GM12878 (cell line): Measurements from ENCODE around the gene ITPKB. TPM values are rescaled to one million over a fixed set of nuclear protein-coding genes. Genes with fewer than 3 reads are reported as not detected.

ENCODE experiments used
- ATAC-seq: fragments of 200-7000 bp; cut with Tn5 transposase; 3 replicates; pipeline ENCODE4 v1.9.1; 2020; ENCODE audit warnings: mild to moderate bottlenecking, moderate library complexity
- BruUV-seq: library from RNA; stranded (reverse); fragments of 400-500 nt; replicated peaks from 2 replicates; lab custom pipeline; 2021; lab: Mats Ljungman, UMichigan
- CTCF ChIA-PET: fragments of 300-600 bp; sonication (Branson Sonifier 250); formaldehyde crosslinking; extraction: SDS; loops from one replicate; lab custom pipeline; 2021; ENCODE audit warnings: inconsistent platforms; lab: Yijun Ruan, JAX
- POLR2A ChIA-PET: fragments of 350-600 bp; formaldehyde crosslinking; extraction: SDS; loops from one replicate; lab custom pipeline; 2021; ENCODE audit warnings: inconsistent platforms; lab: Charles Lee
- RAD21 ChIA-PET: fragments of 300-600 bp; sonication (Branson Sonifier 250); formaldehyde crosslinking; loops from one replicate; lab custom pipeline; 2023; ENCODE audit warnings: antibody characterized with exemption; ENCODE audit not compliant: unreplicated experiment; lab: Charles Lee
- SMC1A ChIA-PET: fragments of 300-600 bp; sonication (Branson Sonifier 250); formaldehyde crosslinking; loops from one replicate; lab custom pipeline; 2023; ENCODE audit not compliant: unreplicated experiment, uncharacterized antibody; lab: Charles Lee
- DNase-seq: peaks from one replicate; pipeline ENCODE4 v3.0.0-alpha.2; 2011; ENCODE audit warnings: low read depth, low spot score
- FAIRE-seq: peaks from 3 replicates; lab custom pipeline; 2011; peaks lifted over from hg19 to GRCh38; lab: Jason Lieb, UNC
- H2AFZ ChIP-seq: 2 replicates; pipeline ENCODE4 v1.6.0; 2011; ENCODE audit warnings: low read depth, low read length, control low read depth; ENCODE audit not compliant: control insufficient read depth
- H3K27ac ChIP-seq: 2 replicates; pipeline ENCODE4 v1.5.1; 2011; ENCODE audit warnings: control low read depth; ENCODE audit not compliant: control insufficient read depth, insufficient read depth
- H3K27me3 ChIP-seq, 2 experiments: replicated peaks in 1 of 2; 2 replicates each; pipeline versions ENCODE4 v1.6.0 to v1.6.1; 2011; ENCODE audit warnings: low read length in 1 of 2; ENCODE audit not compliant: control insufficient read depth in 2 of 2, insufficient read depth in 2 of 2
- H3K36me3 ChIP-seq, 2 experiments: 2 replicates each; pipeline ENCODE4 v1.5.1; 2011; ENCODE audit warnings: low read length in 1 of 2; ENCODE audit not compliant: control insufficient read depth in 2 of 2, insufficient read depth in 2 of 2
- H3K4me1 ChIP-seq: 2 replicates; pipeline ENCODE4 v1.6.1; 2011; ENCODE audit warnings: mild to moderate bottlenecking, low read length, moderate library complexity, mixed read lengths; ENCODE audit not compliant: control insufficient read depth, insufficient read depth
- H3K4me2 ChIP-seq: 2 replicates; pipeline ENCODE4 v1.6.0; 2011; ENCODE audit warnings: control low read depth; ENCODE audit not compliant: control insufficient read depth, insufficient read depth
- H3K4me3 ChIP-seq: fragments of 200-600 bp; sonication (generic); 2 replicates; pipeline ENCODE4 v1.5.1; 2016
- H3K79me2 ChIP-seq: 2 replicates; pipeline ENCODE4 v1.6.0; 2011; ENCODE audit warnings: low read length; ENCODE audit not compliant: control insufficient read depth, insufficient read depth
- H3K9ac ChIP-seq: 2 replicates; pipeline ENCODE4 v1.8.0; 2011; ENCODE audit warnings: low read length, control low read depth, mixed read lengths; ENCODE audit not compliant: control insufficient read depth, insufficient read depth
- H3K9me3 ChIP-seq: replicated peaks from 3 replicates; pipeline ENCODE4 v1.5.1; 2011; ENCODE audit warnings: mild to moderate bottlenecking, low read length; ENCODE audit not compliant: control insufficient read depth, insufficient read depth
- H4K20me1 ChIP-seq: 2 replicates; pipeline ENCODE4 v1.6.0; 2011; ENCODE audit not compliant: control insufficient read depth, insufficient read depth
- CHD4 ChIP-seq: fragments of 200-600 bp; sonication (generic); IDR thresholded peaks from 2 replicates; pipeline ENCODE4 v1.6.1; 2016; ENCODE audit warnings: mild to moderate bottlenecking
- JUND ChIP-seq: IDR thresholded peaks from 2 replicates; pipeline ENCODE4 v1.6.1; 2012; ENCODE audit warnings: low read depth, mild to moderate bottlenecking, low read length, improper control_type of control experiment, moderate library complexity
- KAT2A ChIP-seq: conservative IDR thresholded peaks from 2 replicates; pipeline ENCODE4 v1.6.1; 2011; ENCODE audit warnings: low read depth, low read length; ENCODE audit not compliant: control insufficient read depth
- POLR2AphosphoS5 ChIP-seq: IDR thresholded peaks from 2 replicates; pipeline ENCODE4 v1.6.1; 2011; ENCODE audit warnings: mild to moderate bottlenecking, low read length, inconsistent platforms
- USF1 ChIP-seq: IDR thresholded peaks from 2 replicates; pipeline ENCODE4 v1.6.1; 2011; ENCODE audit warnings: borderline replicate concordance, low read depth, mild to moderate bottlenecking, moderate library complexity, mixed read lengths, low read length; ENCODE audit not compliant: insufficient read depth; ENCODE audit errors: extremely low read length
- ZBTB40 ChIP-seq: fragments of 450-650 bp; IDR thresholded peaks from 2 replicates; pipeline ENCODE4 v1.6.1; 2016; ENCODE audit warnings: mild to moderate bottlenecking, moderate library complexity, borderline replicate concordance
- ZSCAN29 ChIP-seq: fragments of 450-650 bp; IDR thresholded peaks from 2 replicates; pipeline ENCODE4 v1.6.1; 2017; ENCODE audit warnings: mild to moderate bottlenecking, moderate library complexity
- WGBS: methylation state at CpG from one replicate; pipeline ENCODE4 v1.1.6; 2016; ENCODE audit warnings: low lambda C conversion rate; ENCODE audit not compliant: insufficient replicate concordance, insufficient coverage; ENCODE audit errors: missing lambda C conversion rate; 5-methylcytosine and 5-hydroxymethylcytosine counted together
- in situ Hi-C: fragments of 300-500 bp; cut with MboI; formaldehyde crosslinking; loops from 9 replicates; pipeline ENCODE4 v1.14.3; 2018; ENCODE audit warnings: mixed read lengths
- intact Hi-C: fragments of 100-400 bp; cut with micrococcal nuclease; formaldehyde crosslinking; loops from one replicate; pipeline ENCODE4 v1.14.2; 2022; ENCODE audit not compliant: unreplicated experiment
- polyA plus RNA-seq, 11 experiments: library from polyadenylated mRNA; depleted of rRNA in 4 of 11; unstranded in 6 of 11; stranded (reverse) in 5 of 11; fragments of >200 nt; fragmentation: Nextera tagmentation in 4 of 11; fragmentation: Illumina TruSeq in 1 of 11; extraction: Ambion mirVana in 4 of 11; extraction: Trizol in 1 of 11; gene quantifications; 1 replicate in 1 of 11; 2 replicates in 10 of 11; pipeline versions ENCODE4 v1.2.1 to v1.2.3, GENCODE V29; 2011 to 2016; ENCODE audit warnings: inconsistent platforms in 2 of 11, missing spikeins in 2 of 11, low read depth in 1 of 11
- total RNA-seq, 4 experiments: library from RNA; depleted of rRNA in 3 of 4; stranded (reverse); fragments of >200 nt in 3 of 4; fragmentation: Illumina TruSeq in 1 of 4; extraction: Trizol in 1 of 4; gene quantifications; 2 replicates each; pipeline versions ENCODE4 v1.2.1 to v1.2.3, GENCODE V29; 2013 to 2021
- TF ChIP-seq, protein P1 (sequence below): fragments of 450-650 bp; IDR thresholded peaks from 2 replicates; pipeline ENCODE4 v1.6.1; 2017; ENCODE audit warnings: mild to moderate bottlenecking, moderate library complexity
- TF ChIP-seq, protein P2 (sequence below): fragments of 450-650 bp; IDR thresholded peaks from 2 replicates; pipeline ENCODE4 v1.6.1; 2017; ENCODE audit warnings: mild to moderate bottlenecking, low read depth, inconsistent platforms; ENCODE audit not compliant: poor library complexity, severe bottlenecking
- TF ChIP-seq, protein P3 (sequence below): fragments of 450-650 bp; conservative IDR thresholded peaks from 2 replicates; pipeline ENCODE4 v1.6.1; 2017; ENCODE audit warnings: mild to moderate bottlenecking, moderate library complexity

The ITPKB gene
- total and polyA plus RNA-seq, 10 of the 15 experiments (the other 5 are each of a cell fraction or from before 2014, with no cell fraction given) = 1.3 to 38.7 (median 12.9) TPM

DNA sequence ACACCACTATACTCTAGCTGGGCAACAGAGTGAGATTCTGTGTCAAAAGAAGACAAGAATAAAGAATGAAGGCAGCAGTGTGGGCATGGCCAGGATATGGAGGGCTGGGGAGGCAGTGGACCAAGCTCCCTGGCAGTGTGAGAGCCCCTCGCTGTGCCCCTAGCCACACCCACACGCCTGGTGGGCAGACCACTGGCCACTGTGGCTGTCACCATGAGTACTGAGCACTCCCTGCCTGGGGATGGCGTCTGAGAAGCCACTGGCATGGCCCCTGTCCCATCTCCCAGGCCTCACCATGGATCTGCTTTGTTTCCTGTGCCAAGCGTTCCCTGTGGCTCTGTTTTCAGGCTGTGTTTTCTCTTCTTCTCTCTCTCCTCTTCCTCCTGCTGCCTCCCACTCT is 138.8 kb downstream of the ITPKB start:
- Histone ChIP-seq H2AFZ (no peak overlapping the region), H3K9me3 (no peaks in the 10 kb centered on the region; the same call in 2 of the 3 replicates)
- CTCF ChIA-PET = interaction anchor here (0.8 kb wide), 1 partner anchor 8 kb away, joined by 3 read pairs; no protein-coding TSS in a partner anchor
- TF ChIP-seq POLR2AphosphoS5 = no peak
- TF ChIP-seq CHD4 = no peak
- TF ChIP-seq, protein P1, sequence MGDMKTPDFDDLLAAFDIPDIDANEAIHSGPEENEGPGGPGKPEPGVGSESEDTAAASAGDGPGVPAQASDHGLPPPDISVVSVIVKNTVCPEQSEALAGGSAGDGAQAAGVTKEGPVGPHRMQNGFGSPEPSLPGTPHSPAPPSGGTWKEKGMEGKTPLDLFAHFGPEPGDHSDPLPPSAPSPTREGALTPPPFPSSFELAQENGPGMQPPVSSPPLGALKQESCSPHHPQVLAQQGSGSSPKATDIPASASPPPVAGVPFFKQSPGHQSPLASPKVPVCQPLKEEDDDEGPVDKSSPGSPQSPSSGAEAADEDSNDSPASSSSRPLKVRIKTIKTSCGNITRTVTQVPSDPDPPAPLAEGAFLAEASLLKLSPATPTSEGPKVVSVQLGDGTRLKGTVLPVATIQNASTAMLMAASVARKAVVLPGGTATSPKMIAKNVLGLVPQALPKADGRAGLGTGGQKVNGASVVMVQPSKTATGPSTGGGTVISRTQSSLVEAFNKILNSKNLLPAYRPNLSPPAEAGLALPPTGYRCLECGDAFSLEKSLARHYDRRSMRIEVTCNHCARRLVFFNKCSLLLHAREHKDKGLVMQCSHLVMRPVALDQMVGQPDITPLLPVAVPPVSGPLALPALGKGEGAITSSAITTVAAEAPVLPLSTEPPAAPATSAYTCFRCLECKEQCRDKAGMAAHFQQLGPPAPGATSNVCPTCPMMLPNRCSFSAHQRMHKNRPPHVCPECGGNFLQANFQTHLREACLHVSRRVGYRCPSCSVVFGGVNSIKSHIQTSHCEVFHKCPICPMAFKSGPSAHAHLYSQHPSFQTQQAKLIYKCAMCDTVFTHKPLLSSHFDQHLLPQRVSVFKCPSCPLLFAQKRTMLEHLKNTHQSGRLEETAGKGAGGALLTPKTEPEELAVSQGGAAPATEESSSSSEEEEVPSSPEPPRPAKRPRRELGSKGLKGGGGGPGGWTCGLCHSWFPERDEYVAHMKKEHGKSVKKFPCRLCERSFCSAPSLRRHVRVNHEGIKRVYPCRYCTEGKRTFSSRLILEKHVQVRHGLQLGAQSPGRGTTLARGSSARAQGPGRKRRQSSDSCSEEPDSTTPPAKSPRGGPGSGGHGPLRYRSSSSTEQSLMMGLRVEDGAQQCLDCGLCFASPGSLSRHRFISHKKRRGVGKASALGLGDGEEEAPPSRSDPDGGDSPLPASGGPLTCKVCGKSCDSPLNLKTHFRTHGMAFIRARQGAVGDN = no peak
- TF ChIP-seq KAT2A = no peak
- TF ChIP-seq, protein P2, sequence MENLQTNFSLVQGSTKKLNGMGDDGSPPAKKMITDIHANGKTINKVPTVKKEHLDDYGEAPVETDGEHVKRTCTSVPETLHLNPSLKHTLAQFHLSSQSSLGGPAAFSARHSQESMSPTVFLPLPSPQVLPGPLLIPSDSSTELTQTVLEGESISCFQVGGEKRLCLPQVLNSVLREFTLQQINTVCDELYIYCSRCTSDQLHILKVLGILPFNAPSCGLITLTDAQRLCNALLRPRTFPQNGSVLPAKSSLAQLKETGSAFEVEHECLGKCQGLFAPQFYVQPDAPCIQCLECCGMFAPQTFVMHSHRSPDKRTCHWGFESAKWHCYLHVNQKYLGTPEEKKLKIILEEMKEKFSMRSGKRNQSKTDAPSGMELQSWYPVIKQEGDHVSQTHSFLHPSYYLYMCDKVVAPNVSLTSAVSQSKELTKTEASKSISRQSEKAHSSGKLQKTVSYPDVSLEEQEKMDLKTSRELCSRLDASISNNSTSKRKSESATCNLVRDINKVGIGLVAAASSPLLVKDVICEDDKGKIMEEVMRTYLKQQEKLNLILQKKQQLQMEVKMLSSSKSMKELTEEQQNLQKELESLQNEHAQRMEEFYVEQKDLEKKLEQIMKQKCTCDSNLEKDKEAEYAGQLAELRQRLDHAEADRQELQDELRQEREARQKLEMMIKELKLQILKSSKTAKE = no peak
- no peak for TF ChIP-seq USF1
- TF ChIP-seq JUND = no peak
- TF ChIP-seq ZBTB40 = no peak
- no peak for TF ChIP-seq ZSCAN29
- TF ChIP-seq, protein P3, sequence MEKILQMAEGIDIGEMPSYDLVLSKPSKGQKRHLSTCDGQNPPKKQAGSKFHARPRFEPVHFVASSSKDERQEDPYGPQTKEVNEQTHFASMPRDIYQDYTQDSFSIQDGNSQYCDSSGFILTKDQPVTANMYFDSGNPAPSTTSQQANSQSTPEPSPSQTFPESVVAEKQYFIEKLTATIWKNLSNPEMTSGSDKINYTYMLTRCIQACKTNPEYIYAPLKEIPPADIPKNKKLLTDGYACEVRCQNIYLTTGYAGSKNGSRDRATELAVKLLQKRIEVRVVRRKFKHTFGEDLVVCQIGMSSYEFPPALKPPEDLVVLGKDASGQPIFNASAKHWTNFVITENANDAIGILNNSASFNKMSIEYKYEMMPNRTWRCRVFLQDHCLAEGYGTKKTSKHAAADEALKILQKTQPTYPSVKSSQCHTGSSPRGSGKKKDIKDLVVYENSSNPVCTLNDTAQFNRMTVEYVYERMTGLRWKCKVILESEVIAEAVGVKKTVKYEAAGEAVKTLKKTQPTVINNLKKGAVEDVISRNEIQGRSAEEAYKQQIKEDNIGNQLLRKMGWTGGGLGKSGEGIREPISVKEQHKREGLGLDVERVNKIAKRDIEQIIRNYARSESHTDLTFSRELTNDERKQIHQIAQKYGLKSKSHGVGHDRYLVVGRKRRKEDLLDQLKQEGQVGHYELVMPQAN = no peak

More for the DNA sequence above, 138.8 kb downstream of the ITPKB start:
- SMC1A ChIA-PET = no interaction called here
- POLR2A ChIA-PET = no interaction called here
- intact Hi-C loops (loop anchor here (10.0 kb wide), 1 partner anchor 475 kb away; no protein-coding TSS in a partner anchor), in situ Hi-C loops (no loop called here)
- no peaks in the 10 kb centered on the region; the same call in 1 of the 2 replicates for H4K20me1 ChIP-seq
- H3K4me2 ChIP-seq = no peak overlapping the region
- no peak for ATAC-seq
- no peaks in the 10 kb centered on the region for H3K79me2 ChIP-seq
- RAD21 ChIA-PET = no interaction called here
- no peaks in the 10 kb centered on the region for H3K4me1 ChIP-seq
- WGBS = 11% methylated on average over 4 of the region's 4 CpGs
- no peak for DNase-seq
- H3K36me3 ChIP-seq = no peaks in the 10 kb centered on the region
- BruUV-seq = no TSS peak
- no peak overlapping the region for H3K27ac ChIP-seq
- H3K9ac ChIP-seq = no peak overlapping the region
- FAIRE-seq = no peak
- H3K4me3 ChIP-seq = no peak overlapping the region
- H3K27me3 ChIP-seq = peaks cover 0 to 2% of the 10 kb centered on the region in 2 experiments; a peak in 3 of 4 replicates
